ENCODE data around the gene ATP5F1D. TPM values are rescaled to one million over a fixed set of nuclear protein-coding genes. Genes with fewer than 3 reads are reported as not detected.

The ATP5F1D gene
- total and polyA plus RNA-seq, 2 of the 13 experiments (the other 11 are each of a cell fraction or from before 2014, with no cell fraction given), result 39.4 to 78.7 TPM

DNA sequence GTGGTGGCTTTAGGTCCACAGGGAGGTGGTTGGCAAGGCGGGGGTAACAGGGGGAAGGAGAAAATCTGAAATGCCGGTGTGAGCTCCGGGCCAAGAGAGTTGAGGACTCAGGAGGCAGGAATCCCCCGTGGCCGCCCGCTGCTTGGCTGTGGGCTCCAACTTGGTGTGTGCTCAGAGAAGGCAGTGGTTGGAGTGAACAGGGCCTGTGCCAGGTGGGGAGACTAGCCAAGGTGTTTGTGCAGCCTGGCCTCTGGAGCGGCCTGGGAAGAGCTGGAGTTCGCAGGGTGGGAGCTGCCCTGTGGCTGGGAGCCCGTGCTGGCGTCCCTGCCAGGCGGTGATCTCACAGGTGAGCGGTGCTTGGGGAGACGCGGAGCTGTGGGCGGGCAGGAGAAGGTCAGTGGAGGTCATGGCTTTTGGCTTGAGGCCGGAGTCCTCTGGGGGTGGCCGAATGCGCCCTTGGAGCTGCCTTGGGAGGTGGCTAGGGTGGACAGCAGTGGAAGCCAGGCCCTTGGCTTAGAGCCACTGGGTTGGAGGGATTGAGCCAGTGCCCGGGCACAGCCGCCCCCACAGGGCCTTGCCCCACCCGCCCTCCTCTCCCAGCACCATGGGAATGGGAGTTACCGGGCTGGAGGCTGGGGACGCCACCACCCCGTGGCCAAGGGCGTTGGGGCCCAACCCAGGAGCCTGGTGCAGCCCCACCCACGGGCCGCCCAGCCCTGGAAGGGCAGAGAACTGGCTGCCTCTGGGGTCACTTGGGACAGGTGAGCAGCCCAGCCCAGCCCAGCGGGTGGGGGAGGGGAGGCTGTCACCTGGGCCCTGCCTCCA, 20.5 kb downstream of the ATP5F1D start (continued):
- TF ChIP-seq RAD21 (CRISPR knock-in tag; IDR thresholded peaks at IDR 0.05), result no peak
- TF ChIP-seq ZNF329 (CRISPR knock-in tag; IDR thresholded peaks at IDR 0.05; ENCODE audit: low read depth), result no peak
- TF ChIP-seq SP1 (IDR thresholded peaks at IDR 0.05), result no peak
- peak; percentile 11; the same call in 1 of the 2 replicates for TF ChIP-seq SP1 (CRISPR knock-in tag; IDR thresholded peaks at IDR 0.05)
- TF ChIP-seq, protein P1, sequence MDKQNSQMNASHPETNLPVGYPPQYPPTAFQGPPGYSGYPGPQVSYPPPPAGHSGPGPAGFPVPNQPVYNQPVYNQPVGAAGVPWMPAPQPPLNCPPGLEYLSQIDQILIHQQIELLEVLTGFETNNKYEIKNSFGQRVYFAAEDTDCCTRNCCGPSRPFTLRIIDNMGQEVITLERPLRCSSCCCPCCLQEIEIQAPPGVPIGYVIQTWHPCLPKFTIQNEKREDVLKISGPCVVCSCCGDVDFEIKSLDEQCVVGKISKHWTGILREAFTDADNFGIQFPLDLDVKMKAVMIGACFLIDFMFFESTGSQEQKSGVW (CRISPR knock-in tag; IDR thresholded peaks at IDR 0.05; ENCODE audit: borderline replicate concordance), result 0 out of 2 replicates have a peak, but pooled peaks have one; percentile 34
- TF ChIP-seq HOXA3 (CRISPR knock-in tag; IDR thresholded peaks at IDR 0.05), result no peak; the same call in 1 of the 2 replicates
- TF ChIP-seq, protein P2, sequence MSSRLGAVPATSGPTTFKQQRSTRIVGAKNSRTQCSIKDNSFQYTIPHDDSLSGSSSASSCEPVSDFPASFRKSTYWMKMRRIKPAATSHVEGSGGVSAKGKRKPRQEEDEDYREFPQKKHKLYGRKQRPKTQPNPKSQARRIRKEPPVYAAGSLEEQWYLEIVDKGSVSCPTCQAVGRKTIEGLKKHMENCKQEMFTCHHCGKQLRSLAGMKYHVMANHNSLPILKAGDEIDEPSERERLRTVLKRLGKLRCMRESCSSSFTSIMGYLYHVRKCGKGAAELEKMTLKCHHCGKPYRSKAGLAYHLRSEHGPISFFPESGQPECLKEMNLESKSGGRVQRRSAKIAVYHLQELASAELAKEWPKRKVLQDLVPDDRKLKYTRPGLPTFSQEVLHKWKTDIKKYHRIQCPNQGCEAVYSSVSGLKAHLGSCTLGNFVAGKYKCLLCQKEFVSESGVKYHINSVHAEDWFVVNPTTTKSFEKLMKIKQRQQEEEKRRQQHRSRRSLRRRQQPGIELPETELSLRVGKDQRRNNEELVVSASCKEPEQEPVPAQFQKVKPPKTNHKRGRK (CRISPR knock-in tag; IDR thresholded peaks at IDR 0.05), result no peak
- TF ChIP-seq, protein P3, sequence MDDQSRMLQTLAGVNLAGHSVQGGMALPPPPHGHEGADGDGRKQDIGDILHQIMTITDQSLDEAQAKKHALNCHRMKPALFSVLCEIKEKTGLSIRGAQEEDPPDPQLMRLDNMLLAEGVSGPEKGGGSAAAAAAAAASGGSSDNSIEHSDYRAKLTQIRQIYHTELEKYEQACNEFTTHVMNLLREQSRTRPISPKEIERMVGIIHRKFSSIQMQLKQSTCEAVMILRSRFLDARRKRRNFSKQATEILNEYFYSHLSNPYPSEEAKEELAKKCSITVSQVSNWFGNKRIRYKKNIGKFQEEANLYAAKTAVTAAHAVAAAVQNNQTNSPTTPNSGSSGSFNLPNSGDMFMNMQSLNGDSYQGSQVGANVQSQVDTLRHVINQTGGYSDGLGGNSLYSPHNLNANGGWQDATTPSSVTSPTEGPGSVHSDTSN (CRISPR knock-in tag; IDR thresholded peaks at IDR 0.05; ENCODE audit: borderline replicate concordance), result no peak
- TF ChIP-seq SMAD3 (CRISPR knock-in tag; IDR thresholded peaks at IDR 0.05), result no peak
- TF ChIP-seq ZMAT3 (CRISPR knock-in tag; conservative IDR thresholded peaks at IDR 0.05), result no peak
- TF ChIP-seq ZNF17 (CRISPR knock-in tag; IDR thresholded peaks at IDR 0.05), result no peak
- TF ChIP-seq, protein P4, sequence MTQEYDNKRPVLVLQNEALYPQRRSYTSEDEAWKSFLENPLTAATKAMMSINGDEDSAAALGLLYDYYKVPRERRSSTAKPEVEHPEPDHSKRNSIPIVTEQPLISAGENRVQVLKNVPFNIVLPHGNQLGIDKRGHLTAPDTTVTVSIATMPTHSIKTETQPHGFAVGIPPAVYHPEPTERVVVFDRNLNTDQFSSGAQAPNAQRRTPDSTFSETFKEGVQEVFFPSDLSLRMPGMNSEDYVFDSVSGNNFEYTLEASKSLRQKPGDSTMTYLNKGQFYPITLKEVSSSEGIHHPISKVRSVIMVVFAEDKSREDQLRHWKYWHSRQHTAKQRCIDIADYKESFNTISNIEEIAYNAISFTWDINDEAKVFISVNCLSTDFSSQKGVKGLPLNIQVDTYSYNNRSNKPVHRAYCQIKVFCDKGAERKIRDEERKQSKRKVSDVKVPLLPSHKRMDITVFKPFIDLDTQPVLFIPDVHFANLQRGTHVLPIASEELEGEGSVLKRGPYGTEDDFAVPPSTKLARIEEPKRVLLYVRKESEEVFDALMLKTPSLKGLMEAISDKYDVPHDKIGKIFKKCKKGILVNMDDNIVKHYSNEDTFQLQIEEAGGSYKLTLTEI (CRISPR knock-in tag; conservative IDR thresholded peaks at IDR 0.05), result no peak
- no peak for TF ChIP-seq CEBPB (IDR thresholded peaks at IDR 0.05; ENCODE audit: borderline replicate concordance, low read depth, low read length)
- no peak for TF ChIP-seq ZNF3 (CRISPR knock-in tag; IDR thresholded peaks at IDR 0.05)
- TF ChIP-seq, protein P5, sequence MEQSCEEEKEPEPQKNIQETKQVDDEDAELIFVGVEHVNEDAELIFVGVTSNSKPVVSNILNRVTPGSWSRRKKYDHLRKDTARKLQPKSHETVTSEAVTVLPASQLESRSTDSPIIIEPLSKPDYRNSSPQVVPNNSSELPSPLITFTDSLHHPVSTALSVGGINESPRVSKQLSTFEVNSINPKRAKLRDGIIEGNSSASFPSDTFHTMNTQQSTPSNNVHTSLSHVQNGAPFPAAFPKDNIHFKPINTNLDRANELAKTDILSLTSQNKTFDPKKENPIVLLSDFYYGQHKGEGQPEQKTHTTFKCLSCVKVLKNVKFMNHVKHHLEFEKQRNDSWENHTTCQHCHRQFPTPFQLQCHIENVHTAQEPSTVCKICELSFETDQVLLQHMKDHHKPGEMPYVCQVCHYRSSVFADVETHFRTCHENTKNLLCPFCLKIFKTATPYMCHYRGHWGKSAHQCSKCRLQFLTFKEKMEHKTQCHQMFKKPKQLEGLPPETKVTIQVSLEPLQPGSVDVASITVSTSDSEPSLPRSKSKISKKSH (CRISPR knock-in tag; IDR thresholded peaks at IDR 0.05; ENCODE audit: borderline replicate concordance), result no peak
- no peak for TF ChIP-seq GLI4 (CRISPR knock-in tag; IDR thresholded peaks at IDR 0.05; ENCODE audit: borderline replicate concordance)
- no peak for TF ChIP-seq NFKBIZ (CRISPR knock-in tag; IDR thresholded peaks at IDR 0.05)
- no peak for TF ChIP-seq SP5 (CRISPR knock-in tag; IDR thresholded peaks at IDR 0.05; ENCODE audit: borderline replicate concordance, low read depth)
- no peak for TF ChIP-seq REL (CRISPR knock-in tag; conservative IDR thresholded peaks at IDR 0.05)
- TF ChIP-seq ZNF484 (CRISPR knock-in tag; IDR thresholded peaks at IDR 0.05; ENCODE audit: borderline replicate concordance, low read depth), result no peak
- no peak; the same call in 1 of the 2 replicates for TF ChIP-seq ZNF616 (CRISPR knock-in tag; IDR thresholded peaks at IDR 0.05; ENCODE audit: low read depth)
- no peak for TF ChIP-seq HMG20A (CRISPR knock-in tag; IDR thresholded peaks at IDR 0.05; ENCODE audit: borderline replicate concordance)
- TF ChIP-seq SRSF4 (IDR thresholded peaks at IDR 0.05; ENCODE audit: low read depth, low read length, poor library complexity, severe bottlenecking), result no peak
- no peak for TF ChIP-seq JARID2 (CRISPR knock-in tag; IDR thresholded peaks at IDR 0.05; ENCODE audit: insufficient replicate concordance)

Measured in HepG2 (cell line).